NCI-H524 (cell line): Measurements from ENCODE around the gene CDC42BPA.
A peak's percentile ranks its signal among the peaks of the same experiment; 100 is the strongest.
"Not testable (repeated sequence)": the region's sequence is repeated elsewhere in the genome, so short reads cannot be mapped to it uniquely, and the experiment has no call there.

Source experiments
- DNase-seq, 2 experiments: peaks; one replicate each; lab custom pipeline; 2025; lab: John Stamatoyannopoulos, UW

Gene CDC42BPA

DNA sequence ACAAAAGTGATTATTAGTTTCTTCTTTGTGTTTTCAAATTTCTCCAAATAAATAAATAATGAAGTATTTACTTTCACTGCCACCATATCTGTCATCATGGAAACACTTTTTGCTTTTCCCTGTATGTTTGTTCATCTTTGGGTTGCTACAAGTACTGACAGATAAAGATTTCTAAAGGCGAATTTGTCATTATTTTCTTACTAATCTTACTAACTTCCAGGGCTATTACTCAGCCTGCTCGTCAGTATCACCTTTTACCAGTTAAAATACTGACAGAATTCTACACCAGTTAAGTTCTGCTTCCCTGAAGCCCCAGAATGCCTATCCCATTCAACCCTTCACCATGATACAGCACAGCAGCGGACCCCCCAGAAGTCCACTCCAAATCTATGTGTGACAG is 106.1 kb downstream of the CDC42BPA start:
- no peak for DNase-seq

DNA sequence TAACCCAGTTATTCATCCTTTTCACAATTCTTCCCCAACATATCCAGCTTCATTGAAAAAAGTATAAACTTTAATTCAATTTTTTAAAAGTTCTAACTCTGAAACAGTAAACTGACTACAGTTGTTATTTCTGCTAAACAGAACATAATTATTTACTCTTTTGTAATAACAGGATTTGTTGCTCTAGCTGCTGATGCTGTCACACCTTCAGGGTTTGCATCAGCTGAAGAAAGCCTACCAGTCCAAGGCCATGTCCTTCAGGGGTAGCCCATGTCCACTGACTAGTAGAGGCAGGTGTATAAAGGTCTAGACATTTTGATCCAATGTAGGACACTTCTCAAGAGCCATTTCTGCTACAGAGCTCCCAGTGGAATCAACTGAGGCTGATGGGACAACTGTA is 107.7 kb downstream of the CDC42BPA start:
- DNase-seq: no peak

DNA sequence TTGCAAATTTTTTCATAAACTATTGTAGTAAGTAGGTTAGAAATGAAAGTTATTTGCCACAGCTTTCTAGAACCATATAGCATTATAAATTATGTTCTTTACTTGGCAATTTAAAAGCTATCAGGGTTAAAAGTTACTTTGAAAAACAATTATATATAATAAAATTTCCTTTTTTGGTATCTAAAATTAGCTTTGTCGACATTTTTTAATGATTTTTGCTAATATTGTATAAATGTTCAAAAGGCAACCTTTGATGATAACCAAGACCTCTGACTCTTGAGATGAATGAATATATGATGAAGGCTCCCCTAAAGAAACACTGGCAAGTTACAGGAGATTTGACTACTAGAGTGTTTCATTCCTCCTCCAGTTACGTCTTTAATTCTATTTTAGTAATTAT is 121.2 kb downstream of the CDC42BPA start:
- DNase-seq: no peak

DNA sequence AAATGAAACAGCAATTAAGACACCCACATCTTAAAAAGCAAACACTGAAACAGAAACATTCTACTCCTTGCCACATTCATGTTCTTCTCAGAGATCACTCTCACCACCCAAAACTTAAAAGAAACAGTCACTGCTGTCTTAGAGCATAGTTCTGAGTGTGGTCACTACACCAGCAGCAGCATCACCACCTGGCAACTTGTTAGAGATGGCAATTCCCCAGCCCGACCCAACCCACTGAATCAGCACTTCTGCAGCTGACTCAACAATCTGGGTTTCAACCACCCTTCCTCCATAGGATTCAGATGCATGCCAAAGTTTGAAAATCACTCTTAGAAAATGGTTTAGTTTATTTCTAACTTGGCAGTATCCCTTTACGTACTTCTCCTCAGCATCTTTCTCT is 126.1 kb downstream of the CDC42BPA start:
- peak in 1 of 2 experiments; percentile 2 for DNase-seq

DNA sequence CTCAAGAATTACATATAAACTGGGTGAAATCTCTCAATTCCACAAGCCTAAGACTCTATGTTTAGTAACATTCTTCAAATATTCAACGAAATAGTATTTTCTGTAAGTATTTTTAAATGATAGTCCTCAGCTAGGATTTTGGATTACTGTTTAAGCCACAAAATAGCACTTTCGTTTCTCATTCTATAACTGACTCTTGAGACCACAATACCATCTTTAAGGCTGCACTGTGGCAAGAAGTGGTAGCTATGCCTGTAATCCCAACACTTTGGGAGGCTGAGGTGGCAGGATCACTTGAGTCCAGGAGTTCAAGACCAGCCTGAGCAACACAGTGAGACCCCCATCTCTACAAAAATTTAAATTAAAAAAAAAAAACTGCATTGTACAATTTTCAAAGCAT is 126.7 kb downstream of the CDC42BPA start:
- no peak for DNase-seq

DNA sequence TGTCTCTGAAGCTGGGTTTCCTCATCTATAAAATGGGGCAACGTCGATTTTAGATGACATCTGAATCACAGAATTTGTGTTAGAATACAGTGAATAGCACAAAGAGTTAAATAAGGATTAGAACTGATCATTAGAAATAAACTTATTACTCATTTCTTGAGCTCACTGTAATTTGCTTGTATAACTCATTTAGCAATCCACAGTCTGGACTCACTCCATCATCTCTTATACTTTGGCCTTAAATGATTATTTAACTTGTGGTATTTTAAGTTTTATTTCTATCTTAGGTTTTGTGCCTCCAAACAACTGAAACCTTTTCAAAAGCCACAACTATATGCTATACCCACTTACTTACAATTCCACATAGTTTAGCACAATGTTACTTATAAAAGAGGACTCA is 128.0 kb downstream of the CDC42BPA start:
- DNase-seq: no peak

DNA sequence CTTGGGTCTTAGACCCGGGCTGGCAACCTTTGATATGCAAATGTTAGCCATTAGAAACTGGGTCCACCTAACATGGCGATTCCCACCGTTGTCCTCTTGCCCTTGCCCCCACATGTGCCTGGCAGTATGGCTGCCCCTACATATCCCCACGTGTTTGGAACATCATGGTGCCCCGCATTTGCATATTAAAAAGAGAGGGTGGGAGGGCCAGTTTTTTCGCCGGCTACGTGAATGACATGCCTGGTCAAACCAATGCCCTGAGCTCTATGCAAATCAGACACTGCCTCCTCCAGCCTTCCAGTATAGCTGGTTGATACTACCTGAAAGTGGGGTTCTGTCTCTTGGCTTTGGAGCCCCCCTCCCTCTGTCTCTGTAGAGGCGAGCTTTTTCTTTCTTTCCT is 133.0 kb downstream of the CDC42BPA start:
- no peak for DNase-seq

DNA sequence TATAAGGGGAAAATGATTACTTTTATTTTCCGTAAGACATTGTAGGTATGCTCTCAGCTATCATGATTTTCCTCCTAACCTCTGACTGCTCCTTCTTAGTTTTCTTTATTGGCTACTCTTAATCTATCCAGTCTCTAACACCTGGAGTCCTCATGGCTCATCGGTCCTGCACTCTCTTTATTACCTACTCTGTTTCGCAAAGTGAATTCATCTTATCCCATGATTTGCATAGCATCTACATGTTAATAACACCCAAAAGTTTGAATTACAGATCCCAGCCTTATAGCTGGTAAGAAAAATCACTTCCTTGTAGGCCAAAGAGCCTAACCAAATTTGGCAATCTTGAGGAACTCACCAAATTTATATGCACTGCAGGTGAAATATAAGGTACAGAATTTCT is 136.3 kb downstream of the CDC42BPA start:
- no peak for DNase-seq

DNA sequence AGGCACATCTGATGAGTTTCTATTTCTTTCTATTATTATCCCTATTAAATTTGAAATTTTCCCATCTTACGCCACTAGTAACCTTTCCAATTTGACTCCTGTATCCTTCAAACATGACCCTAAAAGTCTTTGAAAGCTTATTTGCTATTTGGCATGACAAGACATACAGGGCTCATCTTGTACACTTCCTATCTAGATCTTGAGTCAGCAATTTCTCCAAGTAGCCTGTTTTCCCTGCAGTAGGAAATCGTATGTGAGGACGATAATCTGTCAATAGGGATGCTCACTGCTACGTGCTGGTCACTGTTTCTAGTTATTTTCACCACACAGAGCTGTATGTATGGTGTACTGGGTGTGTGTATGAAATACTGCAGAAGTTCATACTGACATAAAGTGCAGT is 142.7 kb downstream of the CDC42BPA start:
- no peak for DNase-seq

DNA sequence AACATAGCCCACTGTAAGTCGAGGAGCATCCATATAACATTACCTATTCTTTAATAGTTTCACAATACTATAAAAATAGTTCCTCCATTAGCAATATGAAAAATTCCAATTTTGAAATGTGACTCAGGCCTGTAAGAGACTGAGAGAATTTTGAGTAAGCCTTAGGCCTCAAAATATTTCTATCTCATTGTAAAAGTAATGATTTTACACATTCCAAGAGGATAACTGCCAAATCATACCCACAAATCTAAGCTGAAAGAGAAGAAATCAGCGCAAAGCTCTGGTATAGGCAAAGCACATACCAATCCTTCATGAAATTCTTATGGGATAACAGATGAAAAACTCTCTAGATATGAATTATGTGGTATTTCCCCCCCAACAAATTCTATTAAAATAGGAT is 144.1 kb downstream of the CDC42BPA start:
- DNase-seq: no peak

DNA sequence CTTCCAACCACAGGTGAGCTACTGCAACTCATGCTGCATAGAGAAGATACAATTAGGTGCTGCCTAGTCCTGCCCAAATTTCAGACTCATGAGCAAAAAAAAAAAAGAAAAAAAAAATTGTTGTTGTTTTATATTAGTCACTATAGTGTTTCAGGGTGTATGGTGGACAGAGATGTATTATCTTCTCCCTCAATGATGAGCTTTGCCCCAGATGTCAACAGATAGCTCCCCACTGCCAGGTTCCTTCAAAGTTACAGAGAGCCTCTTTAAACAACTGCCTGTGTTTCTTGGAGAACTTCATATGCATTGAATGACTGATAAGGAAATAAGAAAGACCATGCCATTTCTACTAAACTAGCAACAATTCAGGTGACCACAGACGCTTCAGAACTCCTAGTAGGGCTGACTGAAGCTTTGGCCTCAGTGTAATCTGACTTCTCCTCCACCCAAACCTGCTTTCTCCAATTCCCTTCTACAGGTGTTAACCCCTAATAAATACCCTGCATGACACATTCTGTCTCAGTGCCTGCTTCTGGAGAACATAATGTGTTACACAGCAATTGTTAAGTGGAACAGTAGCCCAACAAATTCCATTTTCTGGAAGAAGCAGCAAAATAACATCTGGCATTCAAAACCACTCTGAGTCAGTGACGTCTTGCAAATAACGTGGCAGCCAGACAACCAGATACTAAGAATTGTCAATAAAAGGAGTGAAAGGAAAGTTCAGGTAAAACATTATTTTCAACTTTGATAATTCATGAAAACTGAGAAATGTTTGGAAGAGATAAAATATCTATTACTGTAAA is 147.7 kb downstream of the CDC42BPA start:
- DNase-seq: no peak

DNA sequence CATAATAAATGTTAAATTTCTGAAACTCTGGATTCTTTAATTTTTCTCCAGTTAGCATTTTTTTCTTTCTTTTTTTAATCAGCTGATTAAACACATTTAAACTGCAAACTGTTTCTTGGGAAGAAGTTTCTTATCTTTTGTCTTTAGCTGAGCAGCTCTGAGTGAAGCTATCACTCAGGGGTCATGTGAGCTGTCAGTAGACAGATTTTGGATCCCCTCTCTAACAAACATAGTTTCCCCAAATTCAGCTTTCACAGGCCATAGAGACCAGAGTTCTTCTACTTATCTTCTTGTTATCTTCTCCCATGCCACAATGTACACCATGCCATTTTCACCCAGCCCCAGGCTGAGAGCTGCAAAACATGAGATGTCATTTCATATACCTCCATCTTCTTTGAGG is 148.9 kb downstream of the CDC42BPA start:
- DNase-seq: no peak

DNA sequence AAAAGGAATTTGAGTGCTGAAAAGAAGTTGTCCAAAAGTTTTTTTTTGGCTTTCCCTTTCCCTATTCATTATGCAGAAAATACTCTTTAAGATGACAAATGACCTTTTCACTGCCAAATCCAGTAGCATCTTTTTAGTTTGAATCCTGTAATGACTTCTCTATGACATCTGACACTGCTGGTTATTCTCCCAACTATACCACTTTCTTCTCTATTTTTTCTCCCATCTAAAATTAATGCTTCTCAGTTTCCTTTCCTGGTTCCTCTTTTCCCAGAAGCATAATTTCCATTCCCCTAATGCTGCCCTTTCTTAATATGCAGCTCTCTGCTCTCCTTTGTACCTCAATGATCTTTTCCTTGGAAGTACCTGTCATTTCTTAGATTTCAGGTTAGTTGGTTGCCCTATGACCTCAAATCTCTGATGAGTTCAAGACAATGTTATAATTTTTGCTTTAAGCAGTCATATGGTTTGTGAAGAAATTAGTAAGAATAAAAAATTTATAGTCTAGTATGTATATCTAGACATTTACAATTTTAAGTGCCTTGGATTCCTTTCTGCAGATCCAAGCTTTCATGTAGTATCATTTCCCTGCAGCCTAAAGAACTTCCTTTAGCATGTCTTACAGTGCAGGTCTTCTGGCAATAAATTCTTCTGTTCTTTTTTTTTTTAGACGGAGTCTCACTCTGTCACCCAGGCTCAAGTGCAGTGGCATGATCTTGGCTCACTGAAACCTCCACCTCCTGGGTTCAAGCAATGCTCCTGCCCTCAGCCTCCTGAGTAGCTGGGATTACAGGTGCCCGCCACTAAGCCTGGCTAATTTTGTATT is 150.8 kb downstream of the CDC42BPA start:
- DNase-seq: no peak

DNA sequence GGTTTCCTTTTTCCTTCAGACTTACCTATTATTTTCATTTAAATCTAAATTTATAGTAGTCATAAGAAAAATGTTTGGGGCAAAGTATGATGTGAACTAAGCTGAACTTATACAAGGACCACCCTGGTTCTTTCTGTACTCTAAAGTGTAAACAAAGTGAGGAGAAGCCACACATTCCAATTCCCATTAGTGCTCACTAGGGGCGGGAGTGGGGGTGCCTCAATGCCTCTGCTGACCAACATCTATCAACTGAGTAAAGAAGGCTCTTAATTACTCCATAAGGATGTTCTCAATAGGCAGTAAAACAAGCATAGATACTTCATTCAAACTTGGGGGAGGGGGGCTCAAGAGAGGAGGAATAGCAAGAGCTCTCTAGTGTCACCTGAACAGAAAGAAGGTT is 151.7 kb downstream of the CDC42BPA start:
- DNase-seq: no peak

DNA sequence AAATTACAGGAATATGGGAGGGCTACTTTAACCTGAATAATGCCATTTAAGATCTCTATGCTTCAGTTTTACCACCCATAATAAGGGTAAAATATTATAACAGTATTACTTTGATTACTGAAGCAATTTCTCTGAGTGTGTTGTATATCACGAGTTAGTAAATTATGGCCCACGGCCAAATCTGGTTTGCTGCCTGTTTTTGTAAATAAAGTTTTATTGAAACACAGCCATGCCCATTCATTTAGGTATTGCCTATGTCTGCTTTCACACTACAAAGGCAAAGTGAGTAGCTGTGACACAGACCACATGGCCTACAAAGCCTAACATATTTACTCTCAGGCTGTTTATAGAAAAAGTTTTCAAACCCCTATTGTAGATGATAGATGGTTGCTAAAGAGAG is 156.8 kb downstream of the CDC42BPA start:
- DNase-seq: no peak

DNA sequence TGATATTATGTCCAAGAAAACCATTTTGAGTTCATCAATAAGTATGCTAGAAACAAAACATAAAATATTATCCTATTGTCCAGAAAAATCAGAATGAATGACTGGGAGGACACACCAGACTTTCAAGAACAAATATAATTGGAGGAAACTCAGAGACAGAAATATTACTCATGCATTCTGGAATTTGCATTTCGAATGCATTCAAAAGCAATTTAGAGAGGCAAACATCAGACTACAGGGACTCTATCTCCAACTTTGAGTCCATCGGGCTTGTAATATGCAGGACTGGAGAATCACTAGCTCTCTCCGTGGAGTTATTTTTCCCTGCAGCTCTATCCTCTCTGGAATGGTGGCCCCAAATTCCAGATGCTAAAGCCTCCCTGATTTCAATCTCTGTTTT is 161.8 kb downstream of the CDC42BPA start:
- no peak for DNase-seq

DNA sequence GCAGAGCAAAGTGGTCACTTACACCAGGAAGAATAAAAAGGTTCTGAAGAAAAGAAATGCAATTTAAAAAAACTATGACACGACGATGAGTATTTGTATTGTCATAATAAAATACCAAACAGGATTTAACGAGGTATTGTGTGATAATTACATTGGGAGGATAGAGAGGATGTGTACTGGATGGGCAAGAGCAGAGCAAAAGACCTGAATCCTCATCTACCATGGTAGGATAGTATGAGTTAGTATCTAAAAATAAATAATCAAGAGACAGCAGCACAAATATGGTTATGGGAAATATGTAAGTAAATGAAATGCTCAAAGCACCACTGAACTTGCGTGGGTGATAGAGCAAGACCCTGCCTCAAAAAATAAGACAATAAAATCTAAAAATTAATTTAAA is 162.6 kb downstream of the CDC42BPA start:
- DNase-seq: no peak

DNA sequence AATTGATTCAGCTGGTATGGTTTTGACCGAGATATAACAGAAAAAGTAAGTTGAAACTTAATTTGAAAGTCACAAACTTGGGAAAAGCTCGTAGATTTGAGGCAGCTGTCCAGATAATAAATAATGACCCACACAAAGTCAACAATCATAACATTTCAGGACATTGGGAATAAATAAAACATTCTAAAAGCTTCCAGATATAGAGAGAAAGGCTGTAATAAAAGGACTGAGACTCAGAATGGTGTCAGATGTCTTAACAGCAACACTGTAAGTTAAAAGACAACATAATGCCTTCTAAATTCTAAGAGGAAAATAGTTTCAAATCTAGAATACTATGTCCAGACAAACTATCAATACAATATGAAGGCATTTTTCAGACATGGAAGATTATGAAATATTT is 163.3 kb downstream of the CDC42BPA start:
- DNase-seq: no peak

DNA sequence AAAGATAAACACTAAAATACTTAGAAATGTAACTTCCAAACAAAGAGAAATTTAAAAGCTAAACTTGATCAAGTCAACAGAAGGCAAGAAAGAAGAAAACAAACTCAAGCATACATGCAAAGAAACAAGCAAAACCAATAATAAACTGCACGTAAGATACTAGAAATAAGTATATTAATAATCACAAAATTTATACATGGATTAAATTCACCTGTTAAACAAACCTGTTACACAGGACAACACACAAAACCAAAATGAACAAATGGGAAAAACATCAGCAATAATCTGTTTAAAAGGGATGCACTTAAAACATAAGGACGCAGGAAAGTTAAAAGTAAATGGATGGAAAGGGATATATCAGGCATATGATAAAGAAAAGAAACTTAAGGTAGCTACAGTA is 165.8 kb downstream of the CDC42BPA start:
- no peak for DNase-seq

DNA sequence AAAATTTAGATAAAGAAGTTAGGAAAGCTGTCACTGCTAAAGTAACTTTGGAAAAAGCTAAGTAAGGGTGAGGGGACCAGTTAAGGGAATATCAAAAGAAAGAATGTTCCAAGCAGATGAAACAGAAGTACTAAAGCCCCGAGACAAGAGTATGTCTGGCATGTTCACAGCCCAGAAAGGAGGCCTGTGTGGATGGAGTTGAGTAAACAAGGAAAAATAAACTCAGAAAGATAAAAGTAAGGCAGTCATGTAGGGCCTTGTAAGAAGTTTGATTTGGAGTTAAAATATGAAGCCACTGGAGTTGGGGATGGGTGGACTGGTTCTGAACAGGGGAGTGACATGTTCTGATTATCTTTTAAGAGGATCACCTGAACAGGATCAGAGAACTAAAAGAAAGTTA is 177.9 kb downstream of the CDC42BPA start:
- no peak for DNase-seq

DNA sequence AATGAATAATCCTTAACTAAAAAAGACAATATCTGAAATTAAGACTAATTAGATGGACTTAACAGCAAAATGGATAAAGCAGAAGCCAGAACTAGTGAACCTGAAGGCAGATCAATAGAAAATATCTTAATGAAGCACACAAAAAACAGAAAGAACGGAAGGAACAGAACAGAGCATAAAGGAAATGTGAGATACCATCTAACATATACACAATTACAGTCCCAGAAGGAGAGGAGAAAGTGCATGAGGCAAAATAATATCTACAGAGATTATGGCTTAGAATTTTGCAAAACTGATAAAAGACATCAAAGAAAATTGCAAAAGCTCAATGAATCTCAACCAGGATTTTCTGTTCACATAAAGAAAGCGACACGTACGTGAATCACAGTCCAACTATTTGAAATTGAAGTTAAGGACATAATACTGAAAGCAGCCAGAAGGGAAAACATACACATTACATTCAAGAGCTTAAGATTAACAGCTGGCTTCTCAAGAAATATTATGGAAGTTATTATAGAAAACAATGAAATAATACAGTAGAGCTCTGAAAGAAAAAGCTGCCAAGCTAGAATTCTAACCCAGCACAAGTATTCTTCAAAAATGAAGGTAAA is 182.0 kb downstream of the CDC42BPA start:
- DNase-seq: peak in 1 of 2 experiments; percentile 32

DNA sequence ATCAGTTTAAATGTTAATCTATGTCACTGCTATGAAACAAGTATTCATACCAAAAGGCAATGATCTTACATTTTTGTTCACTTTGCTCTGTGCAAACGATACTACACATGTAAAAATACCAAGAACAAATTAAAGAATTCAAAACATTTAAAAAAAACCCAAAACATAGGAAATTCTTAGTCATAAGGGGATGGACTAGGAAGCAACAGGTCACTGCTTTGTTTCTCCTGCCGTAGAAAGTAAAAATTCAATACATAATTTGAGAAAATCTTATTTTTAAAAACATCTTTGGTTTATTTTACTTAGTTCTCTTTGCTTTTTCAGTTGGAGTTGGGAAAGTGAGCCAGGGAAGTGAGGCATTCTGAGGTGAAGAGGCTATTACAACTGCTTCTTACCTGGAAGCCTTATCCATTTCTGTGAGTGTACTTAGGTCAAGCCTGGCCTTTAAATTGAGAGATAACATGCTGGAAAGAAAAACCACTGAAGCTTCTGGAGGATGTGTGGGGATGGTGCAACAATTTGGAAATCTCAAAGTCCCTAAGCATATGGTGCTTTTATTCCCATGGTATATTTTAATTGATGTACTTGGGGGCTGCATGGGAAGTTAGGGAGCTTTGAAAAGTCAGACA is 183.5 kb downstream of the CDC42BPA start:
- peak in 1 of 2 experiments; percentile 23 for DNase-seq

DNA sequence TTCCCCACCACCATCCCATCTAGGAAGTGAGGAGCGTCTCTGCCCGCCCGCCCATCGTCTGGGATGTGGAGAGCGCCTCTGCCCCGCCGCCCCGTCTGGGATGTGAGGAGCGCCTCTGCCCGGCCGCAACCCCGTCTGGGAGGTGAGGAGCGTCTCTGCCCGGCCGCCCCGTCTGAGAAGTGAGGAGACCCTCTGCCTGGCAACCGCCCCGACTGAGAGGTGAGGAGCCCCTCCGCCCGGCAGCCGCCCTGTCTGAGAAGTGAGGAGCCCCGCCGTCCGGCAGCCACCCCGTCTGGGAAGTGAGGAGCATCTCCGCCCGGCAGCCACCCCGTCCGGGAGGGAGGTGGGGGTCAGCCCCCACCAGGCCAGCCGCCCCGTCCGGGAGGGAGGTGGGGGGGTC is 185.6 kb downstream of the CDC42BPA start:
- not testable (repeated sequence) for DNase-seq
